ENCODE data around the gene TET3. TPM values are rescaled to one million over a fixed set of nuclear protein-coding genes. Genes with fewer than 3 reads are reported as not detected.

TET3 gene
- total RNA-seq, 3 donors from 2014 or later: 16.6 to 28.7 (median 21.9) TPM

DNA sequence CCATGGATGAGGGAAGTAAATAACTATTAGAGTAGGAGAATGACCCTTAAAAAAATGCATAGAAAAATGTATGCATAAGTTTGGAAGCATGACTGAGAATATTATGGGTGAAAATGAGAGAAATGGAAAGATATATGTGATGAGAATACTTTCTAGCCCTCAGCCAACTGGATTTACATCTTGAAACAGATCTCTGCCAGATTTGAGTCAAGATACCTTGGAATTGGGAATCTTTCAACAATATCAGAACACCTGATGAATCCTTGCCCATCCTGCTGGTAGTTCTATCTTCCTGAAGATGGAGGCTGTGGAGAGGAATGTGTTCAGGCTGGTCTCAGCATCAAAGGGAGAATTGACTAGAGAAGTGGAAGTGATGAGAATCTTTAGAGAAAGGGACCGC is 5.8 kb downstream of the TET3 start:
- TF ChIP-seq, protein P1, sequence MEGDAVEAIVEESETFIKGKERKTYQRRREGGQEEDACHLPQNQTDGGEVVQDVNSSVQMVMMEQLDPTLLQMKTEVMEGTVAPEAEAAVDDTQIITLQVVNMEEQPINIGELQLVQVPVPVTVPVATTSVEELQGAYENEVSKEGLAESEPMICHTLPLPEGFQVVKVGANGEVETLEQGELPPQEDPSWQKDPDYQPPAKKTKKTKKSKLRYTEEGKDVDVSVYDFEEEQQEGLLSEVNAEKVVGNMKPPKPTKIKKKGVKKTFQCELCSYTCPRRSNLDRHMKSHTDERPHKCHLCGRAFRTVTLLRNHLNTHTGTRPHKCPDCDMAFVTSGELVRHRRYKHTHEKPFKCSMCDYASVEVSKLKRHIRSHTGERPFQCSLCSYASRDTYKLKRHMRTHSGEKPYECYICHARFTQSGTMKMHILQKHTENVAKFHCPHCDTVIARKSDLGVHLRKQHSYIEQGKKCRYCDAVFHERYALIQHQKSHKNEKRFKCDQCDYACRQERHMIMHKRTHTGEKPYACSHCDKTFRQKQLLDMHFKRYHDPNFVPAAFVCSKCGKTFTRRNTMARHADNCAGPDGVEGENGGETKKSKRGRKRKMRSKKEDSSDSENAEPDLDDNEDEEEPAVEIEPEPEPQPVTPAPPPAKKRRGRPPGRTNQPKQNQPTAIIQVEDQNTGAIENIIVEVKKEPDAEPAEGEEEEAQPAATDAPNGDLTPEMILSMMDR (IDR thresholded peaks at IDR 0.05): no peak
- Histone ChIP-seq H3K36me3 (ENCODE audit: low read depth) (no peaks in the 10 kb centered on the region), H3K4me3 (no peak overlapping the region), H3K9me3 (no peaks in the 10 kb centered on the region), H3K4me1 (ENCODE audit: low read depth) (peaks cover 22% of the 10 kb centered on the region)
- intact Hi-C loops (cut with DNase I, micrococcal nuclease): no loop called here
- no peak for DNase-seq
- ATAC-seq: no peak

DNA sequence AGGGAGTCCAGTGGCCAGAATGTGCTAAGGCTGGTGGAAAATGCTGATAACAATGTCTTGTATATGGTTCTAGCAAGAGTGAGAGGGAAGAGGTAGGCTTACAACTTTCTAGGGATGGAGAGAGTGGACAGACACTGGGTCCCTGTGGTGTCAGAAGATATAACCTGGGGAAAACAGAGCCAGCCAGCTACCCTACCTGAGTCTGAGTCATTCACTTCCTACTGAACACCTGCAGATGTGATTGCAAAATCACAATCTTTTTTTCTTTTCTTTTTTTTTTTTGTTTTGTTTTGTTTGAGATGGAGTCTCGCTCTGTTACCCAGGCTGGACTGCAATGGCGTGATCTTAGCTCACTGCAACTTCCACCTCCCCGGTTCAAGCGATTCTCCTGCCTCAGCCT is 7.3 kb downstream of the TET3 start:
- intact Hi-C loops (cut with DNase I, micrococcal nuclease): no loop called here
- ATAC-seq: no peak
- no peaks in the 10 kb centered on the region for H3K9me3 ChIP-seq
- no peak overlapping the region for H3K4me3 ChIP-seq
- TF ChIP-seq, protein P1 (IDR thresholded peaks at IDR 0.05): no peak
- H3K36me3 ChIP-seq (ENCODE audit: low read depth): no peaks in the 10 kb centered on the region
- DNase-seq: no peak
- peaks cover 14% of the 10 kb centered on the region for H3K4me1 ChIP-seq (ENCODE audit: low read depth)

DNA sequence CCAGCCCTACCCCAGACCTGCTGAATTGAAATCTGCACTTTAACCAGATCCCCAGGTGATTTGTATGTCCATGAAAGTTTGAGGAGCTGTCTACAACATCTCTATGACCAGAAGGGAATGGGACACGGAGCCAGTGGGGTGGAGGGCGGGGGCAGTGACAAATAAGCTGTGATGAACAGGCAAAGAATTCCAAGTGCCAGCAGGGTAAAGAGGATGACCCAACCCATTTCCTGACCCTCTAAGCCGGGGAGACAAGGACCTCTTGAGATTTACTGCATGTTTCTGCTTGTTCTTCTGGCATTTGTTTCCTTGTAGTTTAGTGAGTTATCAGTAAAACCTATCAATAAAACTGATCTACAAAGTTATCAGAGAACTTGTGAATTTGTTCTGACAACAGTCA is 8.7 kb downstream of the TET3 start:
- intact Hi-C loops (cut with DNase I, micrococcal nuclease): no loop called here
- no peak for ATAC-seq
- H3K4me3 ChIP-seq: no peak overlapping the region
- no peak for DNase-seq
- TF ChIP-seq, protein P1 (IDR thresholded peaks at IDR 0.05): no peak
- H3K4me1 ChIP-seq (ENCODE audit: low read depth): peaks cover 7% of the 10 kb centered on the region
- H3K36me3 ChIP-seq (ENCODE audit: low read depth): no peaks in the 10 kb centered on the region
- no peaks in the 10 kb centered on the region for H3K9me3 ChIP-seq

DNA sequence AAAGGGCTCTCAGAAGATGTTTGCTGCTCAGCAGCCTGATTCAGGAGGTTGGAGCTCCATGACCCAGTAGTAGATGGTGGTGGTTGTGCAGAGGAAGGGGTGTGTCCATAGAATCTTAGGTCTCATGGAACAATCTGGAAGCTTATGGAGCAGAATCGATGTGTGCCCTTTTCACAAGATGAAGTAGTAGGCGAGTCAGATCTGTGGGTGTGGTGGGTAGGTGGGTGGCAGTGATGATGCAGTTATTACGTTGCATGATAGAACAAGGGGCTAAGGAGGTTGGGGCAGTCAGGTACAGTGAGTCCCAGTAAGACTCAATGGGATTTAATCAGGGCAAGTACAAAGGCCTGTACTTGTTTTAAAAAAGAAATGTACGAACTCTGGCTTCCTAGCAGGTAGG is 9.1 kb downstream of the TET3 start:
- H3K9me3 ChIP-seq: no peaks in the 10 kb centered on the region
- H3K4me3 ChIP-seq: no peak overlapping the region
- intact Hi-C loops (cut with DNase I, micrococcal nuclease): no loop called here
- ATAC-seq: no peak
- peaks cover 4% of the 10 kb centered on the region for H3K4me1 ChIP-seq (ENCODE audit: low read depth)
- TF ChIP-seq, protein P1 (IDR thresholded peaks at IDR 0.05): no peak
- no peaks in the 10 kb centered on the region for H3K36me3 ChIP-seq (ENCODE audit: low read depth)
- DNase-seq: no peak

DNA sequence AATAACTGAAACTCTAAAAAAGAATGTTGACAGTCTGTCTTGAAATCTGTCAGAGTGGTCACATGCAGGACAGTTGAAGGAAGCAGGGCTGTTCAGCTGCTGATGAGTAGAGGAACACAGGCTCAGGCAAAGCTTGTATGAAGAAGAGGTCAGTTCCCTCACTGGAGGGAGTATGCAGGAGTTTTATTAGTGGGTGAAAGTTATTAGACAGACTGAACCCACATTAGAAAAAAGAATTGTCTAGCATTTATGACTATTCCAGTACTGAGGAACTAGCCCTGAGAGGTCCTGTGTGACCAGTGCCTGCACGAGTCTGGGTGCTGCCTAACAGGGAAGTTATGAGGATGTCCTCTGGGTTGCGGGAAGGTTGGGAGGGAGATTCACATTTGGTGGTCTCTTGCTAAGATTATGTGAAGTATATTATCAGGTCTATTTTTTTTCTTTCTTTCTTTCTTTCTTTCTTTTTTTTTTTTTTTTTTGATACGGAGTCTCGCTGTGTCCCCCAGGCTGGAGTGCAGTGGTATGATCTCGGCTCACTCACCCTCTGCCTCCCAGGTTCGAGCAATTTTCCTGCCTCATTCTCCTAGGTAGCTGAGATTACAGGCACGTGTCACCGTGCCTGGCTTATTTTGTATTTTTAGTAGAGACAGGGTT is 9.6 kb downstream of the TET3 start:
- intact Hi-C loops (cut with DNase I, micrococcal nuclease): no loop called here

More for the DNA sequence above, 9.6 kb downstream of the TET3 start:
- H3K4me1 ChIP-seq (ENCODE audit: low read depth): peaks cover under 1% of the 10 kb centered on the region
- DNase-seq (no peak), ATAC-seq (no peak)
- H3K9me3 ChIP-seq: no peaks in the 10 kb centered on the region
- TF ChIP-seq, protein P1 (IDR thresholded peaks at IDR 0.05): no peak
- H3K4me3 ChIP-seq: no peak overlapping the region
- no peaks in the 10 kb centered on the region for H3K36me3 ChIP-seq (ENCODE audit: low read depth)
